A673 (cell line): ENCODE measurements around the gene GTF2E1. TPM values are rescaled to one million over a fixed set of nuclear protein-coding genes. Genes with fewer than 3 reads are reported as not detected.

Source experiments
- BruUV-seq: library from RNA; stranded (reverse); fragments of 400-500 nt; replicated peaks from 2 replicates; lab custom pipeline; 2021; lab: Mats Ljungman, UMichigan
- CTCF ChIA-PET: fragments of 300-600 bp; sonication (Branson Sonifier 250); formaldehyde crosslinking; loops from one replicate; lab custom pipeline; 2022; ENCODE audit warnings: antibody characterized with exemption; lab: Charles Lee
- POLR2A ChIA-PET: fragments of 300-600 bp; sonication (Branson Sonifier 250); formaldehyde crosslinking; loops from one replicate; lab custom pipeline; 2022; ENCODE audit warnings: antibody characterized with exemption; ENCODE audit not compliant: low non-redundant PET; lab: Charles Lee
- DNase-seq: peaks from one replicate; pipeline ENCODE4 v3.0.0-alpha.2; 2015; ENCODE audit warnings: low spot score
- H3K27ac ChIP-seq: fragments of 200-600 bp; sonication (generic); 2 replicates; pipeline ENCODE4 v1.5.1; 2016; ENCODE audit warnings: mixed run types, low read depth, mild to moderate bottlenecking, mixed read lengths, antibody characterized with exemption, low read length; ENCODE audit not compliant: poor library complexity, severe bottlenecking
- H3K27me3 ChIP-seq: fragments of 200-600 bp; sonication (generic); replicated peaks from 2 replicates; pipeline ENCODE4 v1.6.1; 2017; ENCODE audit warnings: mixed run types, low read depth, mild to moderate bottlenecking, mixed read lengths, antibody characterized with exemption, low read length; ENCODE audit not compliant: insufficient read depth, poor library complexity
- H3K36me3 ChIP-seq: fragments of 200-600 bp; sonication (generic); 2 replicates; pipeline ENCODE4 v1.6.1; 2016; ENCODE audit warnings: mixed run types, mild to moderate bottlenecking, mixed read lengths, antibody characterized with exemption, low read length; ENCODE audit not compliant: insufficient read depth, poor library complexity, severe bottlenecking
- H3K4me1 ChIP-seq: fragments of 200-600 bp; sonication (generic); 2 replicates; pipeline ENCODE4 v1.6.1; 2017; ENCODE audit warnings: mixed run types, mild to moderate bottlenecking, mixed read lengths, antibody characterized with exemption, low read length; ENCODE audit not compliant: insufficient read depth, poor library complexity, severe bottlenecking
- H3K4me3 ChIP-seq: fragments of 200-600 bp; sonication (generic); 2 replicates; pipeline ENCODE4 v1.5.1; 2016; ENCODE audit warnings: low read depth, mixed run types, mild to moderate bottlenecking, mixed read lengths, low read length; ENCODE audit not compliant: poor library complexity, severe bottlenecking
- H3K9me3 ChIP-seq: fragments of 200-600 bp; sonication (generic); 2 replicates; pipeline ENCODE4 v1.6.1; 2016; ENCODE audit warnings: mixed run types, low read depth, mild to moderate bottlenecking, mixed read lengths, antibody characterized with exemption, low read length; ENCODE audit not compliant: poor library complexity, severe bottlenecking
- EZH2 ChIP-seq: fragments of 200-600 bp; sonication (generic); IDR thresholded peaks from 2 replicates; pipeline ENCODE4 v1.6.1; 2017; ENCODE audit warnings: borderline replicate concordance, low read depth, mild to moderate bottlenecking, mixed read lengths, antibody characterized with exemption, low read length; ENCODE audit not compliant: poor library complexity, severe bottlenecking
- intact Hi-C: fragments of 100-400 bp; cut with micrococcal nuclease; formaldehyde crosslinking; loops from one replicate; pipeline ENCODE4 v1.10.0; 2022; ENCODE audit not compliant: unreplicated experiment
- total RNA-seq: library from RNA; stranded (reverse); gene quantifications from 2 replicates; pipeline ENCODE4 v1.2.3, GENCODE V29; 2021
- TF ChIP-seq, protein P1 (sequence below): fragments of 300-800, 200-600 bp; sonication (generic); conservative IDR thresholded peaks from 2 replicates; pipeline ENCODE4 v1.5.1; 2017; ENCODE audit warnings: low read depth, mild to moderate bottlenecking, antibody characterized with exemption, low read length, moderate library complexity, mixed read lengths

Gene GTF2E1
- total RNA-seq, 1 experiment from 2014 or later: 21.7 TPM

- Histone ChIP-seq H3K4me1 (peaks cover 2% of the 10 kb centered on the region), H3K27me3 (no peaks in the 10 kb centered on the region), H3K27ac (no peak overlapping the region), H3K9me3 (no peaks in the 10 kb centered on the region), H3K4me3 (no peak overlapping the region), H3K36me3 (no peaks in the 10 kb centered on the region)
- intact Hi-C loops: no loop called here
- CTCF ChIA-PET: no interaction called here
- POLR2A ChIA-PET: interaction anchor here (0.7 kb wide), 1 partner anchor 121 kb away, joined by 3 read pairs; no protein-coding TSS in a partner anchor
- no peak for TF ChIP-seq EZH2
- TF ChIP-seq, protein P1, sequence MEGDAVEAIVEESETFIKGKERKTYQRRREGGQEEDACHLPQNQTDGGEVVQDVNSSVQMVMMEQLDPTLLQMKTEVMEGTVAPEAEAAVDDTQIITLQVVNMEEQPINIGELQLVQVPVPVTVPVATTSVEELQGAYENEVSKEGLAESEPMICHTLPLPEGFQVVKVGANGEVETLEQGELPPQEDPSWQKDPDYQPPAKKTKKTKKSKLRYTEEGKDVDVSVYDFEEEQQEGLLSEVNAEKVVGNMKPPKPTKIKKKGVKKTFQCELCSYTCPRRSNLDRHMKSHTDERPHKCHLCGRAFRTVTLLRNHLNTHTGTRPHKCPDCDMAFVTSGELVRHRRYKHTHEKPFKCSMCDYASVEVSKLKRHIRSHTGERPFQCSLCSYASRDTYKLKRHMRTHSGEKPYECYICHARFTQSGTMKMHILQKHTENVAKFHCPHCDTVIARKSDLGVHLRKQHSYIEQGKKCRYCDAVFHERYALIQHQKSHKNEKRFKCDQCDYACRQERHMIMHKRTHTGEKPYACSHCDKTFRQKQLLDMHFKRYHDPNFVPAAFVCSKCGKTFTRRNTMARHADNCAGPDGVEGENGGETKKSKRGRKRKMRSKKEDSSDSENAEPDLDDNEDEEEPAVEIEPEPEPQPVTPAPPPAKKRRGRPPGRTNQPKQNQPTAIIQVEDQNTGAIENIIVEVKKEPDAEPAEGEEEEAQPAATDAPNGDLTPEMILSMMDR: no peak
- no peak for DNase-seq
- BruUV-seq: no TSS peak
Observed at GRCh38 chr3:120769436-120769835, 26.9 kb downstream of the GTF2E1 start.

DNA sequence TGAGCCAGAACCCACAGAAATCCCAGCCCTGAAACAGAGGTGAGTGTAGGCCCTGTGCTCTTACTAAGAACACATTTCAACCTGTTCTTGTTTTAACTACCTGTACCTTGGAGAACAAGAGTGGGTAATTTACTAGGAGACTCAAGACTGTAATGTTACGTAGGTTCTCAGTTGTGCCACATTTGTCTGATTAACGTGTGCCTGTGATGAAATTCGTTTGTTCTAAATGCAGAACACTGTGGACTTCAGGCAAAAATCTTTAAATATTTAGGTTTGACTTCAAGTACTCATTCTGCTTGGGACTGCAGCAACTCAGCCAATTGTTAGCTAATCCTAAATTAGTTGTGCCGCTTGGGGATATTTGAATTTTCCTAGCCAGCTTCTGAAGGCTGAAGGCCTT, 28.3 kb downstream of the GTF2E1 start:
- Histone ChIP-seq H3K4me3 (no peak overlapping the region), H3K27ac (no peak overlapping the region), H3K4me1 (no peaks in the 10 kb centered on the region), H3K27me3 (no peaks in the 10 kb centered on the region), H3K9me3 (no peaks in the 10 kb centered on the region), H3K36me3 (no peaks in the 10 kb centered on the region)
- BruUV-seq: no TSS peak
- CTCF ChIA-PET: no interaction called here
- intact Hi-C loops: no loop called here
- POLR2A ChIA-PET: interaction anchor here (0.5 kb wide), 1 partner anchor 676 kb away, joined by 5 read pairs; no protein-coding TSS in a partner anchor
- no peak for DNase-seq
- TF ChIP-seq EZH2: no peak

DNA sequence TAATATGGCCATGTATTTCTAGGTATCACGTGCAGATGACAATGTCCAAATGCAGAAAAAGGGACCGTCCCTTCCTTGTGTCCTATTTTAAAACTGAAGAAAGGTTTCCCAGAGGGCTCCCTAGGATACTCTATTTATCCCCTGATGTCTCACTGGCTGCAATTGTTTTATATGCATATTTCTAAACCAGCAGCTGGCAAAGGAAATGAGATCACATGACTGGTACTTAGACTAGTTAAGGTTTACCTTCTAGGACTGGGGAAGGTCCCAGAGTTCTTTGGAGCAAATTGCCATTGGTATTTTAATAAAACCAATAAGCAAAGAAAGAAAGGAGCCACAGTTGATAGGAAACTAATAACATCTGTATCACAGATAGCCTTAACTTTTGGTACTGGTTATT, 29.5 kb downstream of the GTF2E1 start:
- Histone ChIP-seq H3K36me3 (no peaks in the 10 kb centered on the region), H3K27me3 (no peaks in the 10 kb centered on the region), H3K27ac (no peak overlapping the region), H3K4me3 (no peak overlapping the region), H3K4me1 (no peaks in the 10 kb centered on the region), H3K9me3 (no peaks in the 10 kb centered on the region)
- ChIA-PET CTCF (no interaction called here), POLR2A (no interaction called here)
- TF ChIP-seq, protein P1: no peak
- no peak for TF ChIP-seq EZH2
- intact Hi-C loops: no loop called here
- TSS peak; percentile 26 for BruUV-seq
- peak; percentile 27 for DNase-seq

DNA sequence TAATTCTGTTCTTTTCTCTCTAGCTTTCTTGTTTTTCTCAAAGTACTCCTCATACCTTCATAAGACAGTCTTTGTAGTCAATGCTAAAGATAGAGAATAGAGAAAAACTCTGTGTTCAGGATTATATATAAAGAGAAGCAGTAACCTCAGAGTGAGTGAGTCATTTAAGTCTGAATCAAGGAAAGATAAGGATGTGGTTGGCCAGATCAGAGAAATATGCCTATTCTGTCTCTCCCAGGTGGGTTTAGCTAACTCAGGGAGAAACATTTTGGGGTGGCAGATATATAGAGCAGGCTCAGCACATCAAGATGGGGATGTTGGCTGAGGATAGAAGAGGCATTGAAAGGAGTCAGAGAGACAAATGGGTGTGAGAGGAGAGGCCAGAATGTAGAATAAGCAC, 31.4 kb downstream of the GTF2E1 start:
- Histone ChIP-seq H3K27ac (no peak overlapping the region), H3K27me3 (no peaks in the 10 kb centered on the region), H3K4me1 (no peaks in the 10 kb centered on the region), H3K36me3 (no peaks in the 10 kb centered on the region), H3K4me3 (no peak overlapping the region), H3K9me3 (no peaks in the 10 kb centered on the region)
- no peak for TF ChIP-seq EZH2
- TF ChIP-seq, protein P1: no peak
- intact Hi-C loops: no loop called here
- no peak for DNase-seq
- ChIA-PET POLR2A (no interaction called here), CTCF (no interaction called here)
- BruUV-seq: no TSS peak
